ENCODE results near the gene TAMM41.

GRCh38 chr3:11819146-11819689 lies 27.5 kb downstream of the TAMM41 start:
- TF ChIP-seq ELF4 (IDR thresholded peaks at IDR 0.05) (no peak), SUZ12 (IDR thresholded peaks at IDR 0.05) (no peak), FOXM1 (IDR thresholded peaks at IDR 0.05; ENCODE audit: borderline replicate concordance) (no peak), SP1 (IDR thresholded peaks at IDR 0.05) (no peak), BHLHE40 (IDR thresholded peaks at IDR 0.05; ENCODE audit: borderline replicate concordance) (no peak)

Data from HEK293T (cell line).